Lung (tissue), 12 donors: Measurements from ENCODE around the gene UBE2G2. TPM values are rescaled to one million over a fixed set of nuclear protein-coding genes. Genes with fewer than 3 reads are reported as not detected.

Experiments used
- ATAC-seq: fragments of 200-7000 bp; cut with Tn5 transposase; one replicate; pipeline ENCODE4 v1.9.1; 2020; ENCODE audit warnings: moderate number of reproducible peaks; ENCODE audit not compliant: insufficient read depth, low FRiP score
- DNase-seq, 3 donors: peaks; one replicate each; pipeline ENCODE4 v3.0.0-alpha.2; 2013 to 2017
- H3K27ac ChIP-seq, 2 donors: one replicate each; pipeline ENCODE4 v1.5.1; 2013; ENCODE audit warnings: mild to moderate bottlenecking in 2 of 2, moderate library complexity in 2 of 2, control low read depth in 1 of 2, inconsistent platforms in 1 of 2, low read depth in 1 of 2, low read length in 1 of 2
- H3K27me3 ChIP-seq, 3 donors: one replicate each; pipeline ENCODE4 v1.5.1; 2013; ENCODE audit warnings: low read length in 2 of 3; ENCODE audit not compliant: control insufficient read depth in 3 of 3, insufficient read depth in 3 of 3
- H3K36me3 ChIP-seq, 4 donors: one replicate each; pipeline ENCODE4 v1.5.1; 2013; ENCODE audit warnings: low read length in 4 of 4, mild to moderate bottlenecking in 1 of 4, moderate library complexity in 1 of 4; ENCODE audit not compliant: control insufficient read depth in 4 of 4, insufficient read depth in 4 of 4
- H3K4me1 ChIP-seq, 5 donors: one replicate each; pipeline ENCODE4 v1.5.1; 2013; ENCODE audit warnings: low read length in 5 of 5, mild to moderate bottlenecking in 2 of 5, moderate library complexity in 1 of 5; ENCODE audit not compliant: control insufficient read depth in 5 of 5, insufficient read depth in 5 of 5
- H3K4me3 ChIP-seq: one replicate; pipeline ENCODE4 v1.5.1; 2013; ENCODE audit warnings: mild to moderate bottlenecking, control low read depth, moderate library complexity
- H3K9ac ChIP-seq, 2 donors: one replicate each; pipeline ENCODE4 v1.5.1; 2013; ENCODE audit warnings: low read length in 2 of 2, control low read depth in 1 of 2; ENCODE audit not compliant: insufficient read depth in 1 of 2
- H3K9me3 ChIP-seq, 4 donors: one replicate each; pipeline ENCODE4 v1.5.1; 2013; ENCODE audit warnings: low read length in 3 of 4, mild to moderate bottlenecking in 1 of 4, moderate library complexity in 1 of 4; ENCODE audit not compliant: control insufficient read depth in 4 of 4, insufficient read depth in 3 of 4
- CTCF ChIP-seq: IDR thresholded peaks from 2 replicates; pipeline ENCODE4 v1.5.1; 2012; ENCODE audit warnings: mild to moderate bottlenecking; ENCODE audit errors: control extremely low read depth, extremely low read depth
- WGBS, 2 donors: extraction: QIAGEN DNeasy Blood & Tissue Kit; methylation state at CpG; one replicate each; pipeline ENCODE4 v1.1.7; 2013; 5-methylcytosine and 5-hydroxymethylcytosine counted together
- polyA plus RNA-seq, 2 donors: library from polyadenylated mRNA; stranded (reverse); fragments of 200-250 nt; gene quantifications; one replicate each; pipeline ENCODE4 v1.2.1, GENCODE V29; 2013
- total RNA-seq, 2 donors: library from RNA; depleted of rRNA in 1 of 2; stranded (reverse); fragments of >200 nt in 1 of 2; gene quantifications; one replicate each; pipeline ENCODE4 v1.2.1, GENCODE V29; 2014 to 2021
- donor health status: control.
- donor health status: control.
- donor health status: Bipolar disorder and iron deficiency.
- donor health status: healthy.
- donor health status: DM: yes; HTN: yes; CAD: no.

Gene UBE2G2
- total and polyA plus RNA-seq, 4 donors, result 35.6 to 93.2 (median 67.5) TPM

- Histone ChIP-seq H3K4me3 (no peak overlapping the region), H3K9me3 (peaks cover 0 to 6% (median 0%) of the 10 kb centered on the region in 4 donors), H3K27ac (no peak overlapping the region), H3K4me1 (peaks cover 0 to 31% (median 2%) of the 10 kb centered on the region in 5 donors), H3K27me3 (no peaks in the 10 kb centered on the region), H3K9ac (no peak overlapping the region), H3K36me3 (no peaks in the 10 kb centered on the region)
- ATAC-seq, result no peak
- DNase-seq, result no peak
- no peak for TF ChIP-seq CTCF
- 89 to 94% methylated on average over 24 of the region's 24 CpGs for WGBS, 2 donors
These were observed 39.2 kb downstream of the UBE2G2 start for GRCh38 chr21:44762221-44763049.

DNA sequence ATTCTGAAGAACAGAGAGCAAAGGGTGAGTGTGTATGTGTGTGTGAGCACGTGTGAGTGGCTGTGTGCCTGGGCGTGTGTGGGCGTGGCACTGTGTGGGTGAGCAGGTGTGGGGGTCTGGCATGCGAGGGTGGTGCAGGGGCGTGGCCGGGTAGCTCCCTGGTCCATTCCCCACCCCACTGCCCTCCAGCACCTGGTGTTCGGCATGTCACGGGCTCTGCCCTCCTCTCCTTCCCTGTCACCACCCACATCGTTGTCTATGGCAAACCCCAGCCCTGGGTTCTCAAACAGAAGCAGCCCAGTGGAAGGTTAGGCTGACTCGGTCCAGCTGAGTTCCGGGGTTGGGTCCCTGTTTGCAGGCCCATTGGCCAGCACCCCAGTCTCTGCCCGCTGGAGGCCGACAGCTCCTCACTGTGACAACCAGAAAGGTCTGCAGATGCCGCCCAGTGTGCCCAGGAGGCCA lies 39.8 kb downstream of the UBE2G2 start:
- peaks cover 0 to 31% (median 2%) of the 10 kb centered on the region in 5 donors for H3K4me1 ChIP-seq
- no peak overlapping the region for H3K9ac ChIP-seq
- H3K27me3 ChIP-seq, result no peaks in the 10 kb centered on the region
- no peak for DNase-seq
- no peak overlapping the region for H3K27ac ChIP-seq
- H3K4me3 ChIP-seq, result no peak overlapping the region
- peaks cover 0 to 6% (median 0%) of the 10 kb centered on the region in 4 donors for H3K9me3 ChIP-seq
- no peak for TF ChIP-seq CTCF
- 79 to 93% methylated on average over 14 of the region's 14 CpGs for WGBS, 2 donors
- no peaks in the 10 kb centered on the region for H3K36me3 ChIP-seq
- ATAC-seq, result no peak

GRCh38 chr21:44761011-44761729 lies 40.5 kb downstream of the UBE2G2 start:
- Histone ChIP-seq H3K9ac (no peak overlapping the region), H3K9me3 (peaks cover 0 to 6% (median 0%) of the 10 kb centered on the region in 4 donors), H3K36me3 (no peaks in the 10 kb centered on the region), H3K4me1 (peaks cover 0 to 31% (median 2%) of the 10 kb centered on the region in 5 donors), H3K27ac (no peak overlapping the region), H3K4me3 (no peak overlapping the region), H3K27me3 (no peaks in the 10 kb centered on the region)
- ATAC-seq, result no peak
- TF ChIP-seq CTCF, result no peak
- WGBS, 2 donors, result 64 to 73% methylated on average over 21 of the region's 21 CpGs
- no peak for DNase-seq
